ENCODE measurements around the gene NARS2. TPM values are rescaled to one million over a fixed set of nuclear protein-coding genes. Genes with fewer than 3 reads are reported as not detected.

The NARS2 gene
- total and polyA plus RNA-seq, 10 of the 15 experiments (the other 5 are each of a cell fraction or from before 2014, with no cell fraction given) = 22.2 to 45.3 (median 36.3) TPM

GRCh38 chr11:78560153-78560552 is 14.5 kb downstream of the NARS2 start:
- Histone ChIP-seq H3K4me2 (ENCODE audit: control insufficient read depth, insufficient read depth) (peak overlapping the region; percentile 52), H3K4me1 (ENCODE audit: control insufficient read depth, insufficient read depth, low read length) (peaks cover 27% of the 10 kb centered on the region), H3K79me2 (ENCODE audit: control insufficient read depth, insufficient read depth, low read length) (peaks cover 27% of the 10 kb centered on the region), H3K27ac (ENCODE audit: control insufficient read depth, insufficient read depth) (peak overlapping the region; percentile 50), H3K36me3 (ENCODE audit: control insufficient read depth in 2 of 2, insufficient read depth in 2 of 2, low read length in 1 of 2) (peaks cover 0 to 9% of the 10 kb centered on the region in 2 experiments; a peak in 2 of 4 replicates), H3K27me3 (replicated peaks in 1 of 2; ENCODE audit: control insufficient read depth in 2 of 2, insufficient read depth in 2 of 2, low read length in 1 of 2) (no peaks in the 10 kb centered on the region), H3K4me3 (peak overlapping the region; percentile 18), H3K9me3 (replicated peaks; ENCODE audit: control insufficient read depth, insufficient read depth, low read length) (no peaks in the 10 kb centered on the region), H3K9ac (ENCODE audit: control insufficient read depth, insufficient read depth, low read length) (no peak overlapping the region), H2AFZ (ENCODE audit: control insufficient read depth, low read depth, low read length) (no peak overlapping the region), H4K20me1 (ENCODE audit: control insufficient read depth, insufficient read depth) (no peaks in the 10 kb centered on the region)
- WGBS (ENCODE audit: insufficient coverage, insufficient replicate concordance, low lambda C conversion rate, missing lambda C conversion rate) = 4% methylated on average over 3 of the region's 3 CpGs
- CTCF ChIA-PET = interaction anchor here (1.0 to 1.9 kb wide), 8 partner anchors 13 to 333 kb away, joined by 3 to 18 read pairs (median 4); partner anchors contain the start of gene GAB2
- intact Hi-C loops (cut with micrococcal nuclease; ENCODE audit: unreplicated experiment) (loop anchor here (5.0 to 10.0 kb wide), 3 partner anchors 95 to 483 kb away; partner anchors contain the start of genes ALG8 and NDUFC2), in situ Hi-C loops (cut with MboI) (loop anchor here (5.0 kb wide), 2 partner anchors 143 to 338 kb away; partner anchors contain the start of gene GAB2)
- BruUV-seq (replicated peaks) = no TSS peak
- TF ChIP-seq CREB1 (IDR thresholded peaks at IDR 0.05; ENCODE audit: low read depth) (no peak), IKZF2 (IDR thresholded peaks at IDR 0.05) (peak in 1 of 2 experiments; percentile 19; a peak in 1 of 4 replicates), GABPA (IDR thresholded peaks at IDR 0.05; ENCODE audit: low read depth) (0 out of 2 replicates have a peak, but pooled peaks have one; percentile 14), CBX5 (IDR thresholded peaks at IDR 0.05; ENCODE audit: low read depth) (0 out of 2 replicates have a peak, but pooled peaks have one; percentile 70), IRF4 (IDR thresholded peaks at IDR 0.05; ENCODE audit: low read depth, low read length) (peak; percentile 94), RUNX3 (IDR thresholded peaks at IDR 0.05; ENCODE audit: low read length) (peak; percentile 95), JUND (IDR thresholded peaks at IDR 0.05; ENCODE audit: low read depth, low read length) (peak; percentile 49; the same call in 1 of the 2 replicates), KLF5 (IDR thresholded peaks at IDR 0.05; ENCODE audit: partially characterized antibody) (no peak), NFIC (IDR thresholded peaks at IDR 0.05; ENCODE audit: low read depth, low read length) (peak; percentile 60; the same call in 1 of the 2 replicates), SREBF2 (IDR thresholded peaks at IDR 0.05; ENCODE audit: low read length) (no peak), MEF2A (IDR thresholded peaks at IDR 0.05; ENCODE audit: insufficient read depth, low read depth, low read length) (0 out of 2 replicates have a peak, but pooled peaks have one; percentile 31), CBFB (IDR thresholded peaks at IDR 0.05; ENCODE audit: low read depth) (no peak), SRF (IDR thresholded peaks at IDR 0.05; ENCODE audit: low read depth in 2 of 2, low read length in 2 of 2) (0 out of 4 replicates have a peak, but pooled peaks of 1 of the 2 experiments have one; percentile 15), ATF2 (IDR thresholded peaks at IDR 0.05; ENCODE audit: low read length) (0 out of 2 replicates have a peak, but pooled peaks have one; percentile 39), CREM (IDR thresholded peaks at IDR 0.05; ENCODE audit: low read depth) (peak; percentile 33; the same call in 1 of the 2 replicates), TCF7 (IDR thresholded peaks at IDR 0.05; ENCODE audit: borderline replicate concordance) (peak; percentile 66; the same call in 1 of the 2 replicates), JUNB (IDR thresholded peaks at IDR 0.05) (peak; percentile 92), ETV6 (conservative IDR thresholded peaks at IDR 0.05 in 1 of 2, IDR thresholded peaks at IDR 0.05 in 1 of 2; ENCODE audit: borderline replicate concordance in 1 of 2, low read depth in 1 of 2) (peak in 1 of 2 experiments; percentile 26; a peak in 1 of 4 replicates), EED (IDR thresholded peaks at IDR 0.05; ENCODE audit: low read depth) (peak; percentile 71), FOXM1 (IDR thresholded peaks at IDR 0.05; ENCODE audit: low read depth, low read length) (peak; percentile 60; the same call in 1 of the 2 replicates), ZBTB11 (CRISPR knock-in tag; IDR thresholded peaks at IDR 0.05) (no peak)
- SMC1A ChIA-PET (ENCODE audit: uncharacterized antibody, unreplicated experiment) = interaction anchor here (0.6 to 1.8 kb wide), 14 partner anchors 15 to 337 kb away, joined by 3 to 13 read pairs (median 3); partner anchors contain the start of gene NARS2
- RAD21 ChIA-PET (ENCODE audit: unreplicated experiment) = interaction anchor here (0.8 to 1.8 kb wide), 11 partner anchors 9 to 481 kb away, joined by 3 to 8 read pairs (median 5); no protein-coding TSS in a partner anchor
- FAIRE-seq (peak; percentile 44), ATAC-seq (peak; percentile 76), DNase-seq (ENCODE audit: low read depth, low spot score) (peak; percentile 36)
- POLR2A ChIA-PET = interaction anchor here (0.6 to 1.4 kb wide), 3 partner anchors 24 to 143 kb away, joined by 3 read pairs; partner anchors contain the start of gene GAB2
